Measurements from ENCODE around the gene DBI. TPM values are rescaled to one million over a fixed set of nuclear protein-coding genes. Genes with fewer than 3 reads are reported as not detected.

The DBI gene
- total RNA-seq, 2 experiments from 2014 or later = 142 to 143 TPM

- Mint-ChIP-seq H3K36me3 (ENCODE audit: low read depth) (peaks cover 27% of the 10 kb centered on the region), H3K9me3 (peaks cover 7% of the 10 kb centered on the region), H3K27me3 (peaks cover 2% of the 10 kb centered on the region), H3K4me1 (ENCODE audit: low read depth) (no peaks in the 10 kb centered on the region), H3K4me3 (no peak overlapping the region), H3K27ac (no peak overlapping the region)
- CTCF ChIA-PET = no interaction called here
- intact Hi-C loops (cut with micrococcal nuclease) = no loop called here
- ATAC-seq = no peak
- no peak for DNase-seq
- TF ChIP-seq CTCF (IDR thresholded peaks at IDR 0.05) = no peak
- POLR2A ChIA-PET = interaction anchor here (2.8 kb wide), 1 partner anchor 10 kb away, joined by 12 read pairs; the partner anchor contains the start of genes C2orf76 and DBI
These were observed 10.7 kb downstream of the DBI start for GRCh38 chr2:119377294-119377992.

GRCh38 chr2:119377993-119378345, 11.2 kb downstream of the DBI start:
- Mint-ChIP-seq H3K36me3 (ENCODE audit: low read depth) (peaks cover 21% of the 10 kb centered on the region), H3K4me3 (no peak overlapping the region), H3K4me1 (ENCODE audit: low read depth) (no peaks in the 10 kb centered on the region), H3K27me3 (peaks cover 3% of the 10 kb centered on the region), H3K27ac (no peak overlapping the region), H3K9me3 (peaks cover 4% of the 10 kb centered on the region)
- CTCF ChIA-PET = no interaction called here
- ATAC-seq = no peak
- POLR2A ChIA-PET = interaction anchor here (2.8 kb wide), 1 partner anchor 11 kb away, joined by 12 read pairs; the partner anchor contains the start of genes C2orf76 and DBI
- no peak for DNase-seq
- intact Hi-C loops (cut with micrococcal nuclease) = no loop called here
- TF ChIP-seq CTCF (IDR thresholded peaks at IDR 0.05) = no peak

GRCh38 chr2:119378566-119378965, 11.8 kb downstream of the DBI start:
- ATAC-seq (no peak), DNase-seq (no peak)
- TF ChIP-seq CTCF (IDR thresholded peaks at IDR 0.05) = no peak
- no peaks in the 10 kb centered on the region for H3K9me3 Mint-ChIP-seq
- intact Hi-C loops (cut with micrococcal nuclease) = no loop called here
- CTCF ChIA-PET = no interaction called here
- H3K4me3 Mint-ChIP-seq = no peak overlapping the region
- H3K27ac Mint-ChIP-seq = no peak overlapping the region
- POLR2A ChIA-PET = interaction anchor here (1.8 to 2.8 kb wide), 2 partner anchors 11 to 28 kb away, joined by 4 to 12 read pairs; partner anchors contain the start of genes C2orf76 and DBI
- H3K27me3 Mint-ChIP-seq = peaks cover 3% of the 10 kb centered on the region
- no peaks in the 10 kb centered on the region for H3K4me1 Mint-ChIP-seq (ENCODE audit: low read depth)
- peaks cover 15% of the 10 kb centered on the region for H3K36me3 Mint-ChIP-seq (ENCODE audit: low read depth)

GRCh38 chr2:119383410-119384140, 16.8 kb downstream of the DBI start:
- Mint-ChIP-seq H3K36me3 (ENCODE audit: low read depth) (no peaks in the 10 kb centered on the region), H3K4me1 (ENCODE audit: low read depth) (peaks cover 6% of the 10 kb centered on the region), H3K4me3 (no peak overlapping the region), H3K27ac (no peak overlapping the region), H3K9me3 (no peaks in the 10 kb centered on the region), H3K27me3 (peaks cover 5% of the 10 kb centered on the region)
- ChIA-PET POLR2A (interaction anchor here (1.0 kb wide), 1 partner anchor 17 kb away, joined by 4 read pairs; the partner anchor contains the start of genes C2orf76 and DBI), CTCF (no interaction called here)
- TF ChIP-seq CTCF (IDR thresholded peaks at IDR 0.05) = no peak
- no peak for DNase-seq
- intact Hi-C loops (cut with micrococcal nuclease) = no loop called here
- ATAC-seq = no peak

- DNase-seq (no peak), ATAC-seq (no peak)
- Mint-ChIP-seq H3K4me1 (ENCODE audit: low read depth) (peaks cover 6% of the 10 kb centered on the region), H3K36me3 (ENCODE audit: low read depth) (no peaks in the 10 kb centered on the region), H3K27me3 (peaks cover 5% of the 10 kb centered on the region), H3K9me3 (no peaks in the 10 kb centered on the region), H3K27ac (no peak overlapping the region), H3K4me3 (no peak overlapping the region)
- ChIA-PET POLR2A (interaction anchor here (1.2 kb wide), 1 partner anchor 82 kb away, joined by 3 read pairs; no protein-coding TSS in a partner anchor), CTCF (no interaction called here)
- TF ChIP-seq CTCF (IDR thresholded peaks at IDR 0.05) = no peak
- intact Hi-C loops (cut with micrococcal nuclease) = no loop called here
These were observed 18.2 kb downstream of the DBI start for GRCh38 chr2:119384971-119385370.

Data from activated CD8-positive, alpha-beta T cell treated with anti-CD3 and anti-CD28 coated beads for 36 hours (primary cell).